SK-N-SH treated with all-trans-retinoic acid at 6 μM for 48 hours (cell line): ENCODE data around the gene CHST12.

Source experiments
- ATAC-seq: fragments of 200-7000 bp; cut with Tn5 transposase; 3 replicates; pipeline ENCODE4 v1.9.1; 2020; ENCODE audit warnings: mild to moderate bottlenecking, moderate library complexity
- ARNTL ChIP-seq: fragments of 450-650 bp; formaldehyde crosslinking; IDR thresholded peaks from 2 replicates; pipeline ENCODE4 v1.5.0; 2020; ENCODE audit warnings: low read depth, mild to moderate bottlenecking, moderate library complexity, borderline replicate concordance
- BACH2 ChIP-seq: fragments of 250-450 bp; sonication (Bioruptor Pico); IDR thresholded peaks from 2 replicates; pipeline ENCODE4 v1.9.0; 2021; ENCODE audit warnings: mild to moderate bottlenecking, borderline replicate concordance
- CSDC2 ChIP-seq: fragments of 250-450 bp; sonication (Bioruptor Pico); IDR thresholded peaks from 2 replicates; pipeline ENCODE4 v1.5.0; 2020; ENCODE audit warnings: mild to moderate bottlenecking, moderate library complexity
- CSRNP3 ChIP-seq: fragments of 250-450 bp; sonication (Bioruptor Pico); IDR thresholded peaks from 2 replicates; pipeline ENCODE4 v1.5.1; 2021; ENCODE audit warnings: mild to moderate bottlenecking, moderate library complexity
- ESRRG ChIP-seq: fragments of 250-450 bp; sonication (Bioruptor Pico); IDR thresholded peaks from 2 replicates; pipeline ENCODE4 v1.6.1; 2021; ENCODE audit warnings: mild to moderate bottlenecking
- GLIS3 ChIP-seq: fragments of 250-450 bp; sonication (Bioruptor Pico); IDR thresholded peaks from 2 replicates; pipeline ENCODE4 v1.5.0; 2020; ENCODE audit warnings: mild to moderate bottlenecking, moderate library complexity
- ISL1 ChIP-seq: fragments of 250-450 bp; sonication (Bioruptor Pico); IDR thresholded peaks from 2 replicates; pipeline ENCODE4 v2.1.2; 2022; ENCODE audit warnings: mild to moderate bottlenecking, moderate library complexity
- OSR1 ChIP-seq: fragments of 250-450 bp; sonication (Bioruptor Pico); IDR thresholded peaks from 2 replicates; pipeline ENCODE4 v1.8.0; 2022; ENCODE audit warnings: moderate library complexity, mild to moderate bottlenecking, inconsistent platforms
- PATZ1 ChIP-seq: fragments of 250-450 bp; sonication (Bioruptor Pico); IDR thresholded peaks from 2 replicates; pipeline ENCODE4 v1.8.0; 2020; ENCODE audit warnings: mild to moderate bottlenecking, moderate library complexity, borderline replicate concordance
- POU6F1 ChIP-seq: fragments of 250-450 bp; sonication (Bioruptor Pico); IDR thresholded peaks from 2 replicates; pipeline ENCODE4 v1.8.0; 2021; ENCODE audit warnings: low read depth, mild to moderate bottlenecking, moderate library complexity, borderline replicate concordance
- PPARA ChIP-seq: fragments of 250-450 bp; sonication (Bioruptor Pico); IDR thresholded peaks from 2 replicates; pipeline ENCODE4 v1.5.0; 2020; ENCODE audit warnings: mild to moderate bottlenecking, borderline replicate concordance
- RARB ChIP-seq: fragments of 250-450 bp; sonication (Bioruptor Pico); IDR thresholded peaks from 2 replicates; pipeline ENCODE4 v1.8.0; 2021; ENCODE audit warnings: mild to moderate bottlenecking, moderate library complexity
- SNAI2 ChIP-seq: fragments of 250-450 bp; sonication (Bioruptor Pico); IDR thresholded peaks from 2 replicates; pipeline ENCODE4 v1.5.0; 2020; ENCODE audit warnings: mild to moderate bottlenecking, moderate library complexity
- TCF4 ChIP-seq: fragments of 250-450 bp; sonication (Bioruptor Pico); IDR thresholded peaks from 2 replicates; pipeline ENCODE4 v1.8.0; 2021; ENCODE audit warnings: mild to moderate bottlenecking, moderate library complexity, borderline replicate concordance
- TOX ChIP-seq: fragments of 250-450 bp; sonication (Bioruptor Pico); IDR thresholded peaks from 2 replicates; pipeline ENCODE4 v1.8.0; 2021; ENCODE audit warnings: mild to moderate bottlenecking, moderate library complexity, borderline replicate concordance
- TSHZ2 ChIP-seq: fragments of 250-450 bp; sonication (Bioruptor Pico); IDR thresholded peaks from 2 replicates; pipeline ENCODE4 v1.5.0; 2020; ENCODE audit warnings: mild to moderate bottlenecking, moderate library complexity
- ZC3H10 ChIP-seq: fragments of 250-450 bp; sonication (Bioruptor Pico); IDR thresholded peaks from 2 replicates; pipeline ENCODE4 v1.5.1; 2021; ENCODE audit warnings: mild to moderate bottlenecking, moderate library complexity
- ZFP3 ChIP-seq: fragments of 250-450 bp; sonication (Bioruptor Pico); IDR thresholded peaks from 2 replicates; pipeline ENCODE4 v1.5.0; 2020; ENCODE audit warnings: mild to moderate bottlenecking, moderate library complexity
- ZNF565 ChIP-seq: fragments of 450-650 bp; formaldehyde crosslinking; conservative IDR thresholded peaks from 2 replicates; pipeline ENCODE4 v1.5.0; 2020; ENCODE audit warnings: low read depth, mild to moderate bottlenecking, moderate library complexity

The CHST12 gene

GRCh38 chr7:2411815-2412586, 8.6 kb downstream of the CHST12 start:
- peak; percentile 18; the same call in 1 of the 3 replicates for ATAC-seq
- no peak for TF ChIP-seq ESRRG
- TF ChIP-seq TCF4 (CRISPR knock-in tag): no peak
- no peak for TF ChIP-seq ISL1 (CRISPR knock-in tag)
- TF ChIP-seq TSHZ2: no peak
- TF ChIP-seq PATZ1 (CRISPR knock-in tag): no peak
- no peak for TF ChIP-seq CSDC2
- no peak for TF ChIP-seq PPARA (CRISPR knock-in tag)
- no peak for TF ChIP-seq RARB
- TF ChIP-seq SNAI2 (CRISPR knock-in tag): no peak
- TF ChIP-seq GLIS3 (CRISPR knock-in tag): no peak
- no peak for TF ChIP-seq CSRNP3 (CRISPR knock-in tag)
- no peak for TF ChIP-seq ZC3H10 (CRISPR knock-in tag)
- no peak for TF ChIP-seq ARNTL
- TF ChIP-seq BACH2 (CRISPR knock-in tag): no peak
- TF ChIP-seq TOX (CRISPR knock-in tag): no peak
- TF ChIP-seq POU6F1 (CRISPR knock-in tag): no peak

- no peak for TF ChIP-seq ZC3H10 (CRISPR knock-in tag)
- no peak for TF ChIP-seq TSHZ2
- TF ChIP-seq BACH2 (CRISPR knock-in tag): no peak
- TF ChIP-seq PPARA (CRISPR knock-in tag): no peak
- TF ChIP-seq GLIS3 (CRISPR knock-in tag): no peak
- no peak for TF ChIP-seq ZNF565 (CRISPR knock-in tag)
- no peak for TF ChIP-seq ESRRG
- no peak; the same call in 1 of the 2 replicates for TF ChIP-seq ISL1 (CRISPR knock-in tag)
- no peak for TF ChIP-seq RARB
- no peak for TF ChIP-seq OSR1
- TF ChIP-seq ZFP3 (CRISPR knock-in tag): no peak
- no peak for TF ChIP-seq TOX (CRISPR knock-in tag)
- peak; percentile 58 for ATAC-seq
Measured at GRCh38 chr7:2412587-2413201, 9.3 kb downstream of the CHST12 start.
